IPS-15b (cell line): ENCODE measurements around the gene DCC.

Experiments used
- H3K27me3 ChIP-seq: one replicate; pipeline ENCODE4 v1.6.1; 2013; ENCODE audit warnings: low read length; ENCODE audit not compliant: control insufficient read depth, insufficient read depth
- H3K36me3 ChIP-seq: one replicate; pipeline ENCODE4 v1.6.1; 2013; ENCODE audit warnings: low read length; ENCODE audit not compliant: control insufficient read depth, insufficient read depth
- H3K4me1 ChIP-seq: one replicate; pipeline ENCODE4 v1.6.1; 2013; ENCODE audit warnings: mild to moderate bottlenecking, low read length; ENCODE audit not compliant: control insufficient read depth, insufficient read depth
- H3K4me3 ChIP-seq: one replicate; pipeline ENCODE4 v1.5.1; 2013; ENCODE audit warnings: low read depth, low read length
- H3K9ac ChIP-seq: one replicate; pipeline ENCODE4 v1.6.1; 2013; ENCODE audit warnings: low read depth, mild to moderate bottlenecking, low read length
- H3K9me3 ChIP-seq: one replicate; pipeline ENCODE4 v1.6.1; 2013; ENCODE audit warnings: mild to moderate bottlenecking, low read length; ENCODE audit not compliant: control insufficient read depth, insufficient read depth

Gene DCC, protein sequence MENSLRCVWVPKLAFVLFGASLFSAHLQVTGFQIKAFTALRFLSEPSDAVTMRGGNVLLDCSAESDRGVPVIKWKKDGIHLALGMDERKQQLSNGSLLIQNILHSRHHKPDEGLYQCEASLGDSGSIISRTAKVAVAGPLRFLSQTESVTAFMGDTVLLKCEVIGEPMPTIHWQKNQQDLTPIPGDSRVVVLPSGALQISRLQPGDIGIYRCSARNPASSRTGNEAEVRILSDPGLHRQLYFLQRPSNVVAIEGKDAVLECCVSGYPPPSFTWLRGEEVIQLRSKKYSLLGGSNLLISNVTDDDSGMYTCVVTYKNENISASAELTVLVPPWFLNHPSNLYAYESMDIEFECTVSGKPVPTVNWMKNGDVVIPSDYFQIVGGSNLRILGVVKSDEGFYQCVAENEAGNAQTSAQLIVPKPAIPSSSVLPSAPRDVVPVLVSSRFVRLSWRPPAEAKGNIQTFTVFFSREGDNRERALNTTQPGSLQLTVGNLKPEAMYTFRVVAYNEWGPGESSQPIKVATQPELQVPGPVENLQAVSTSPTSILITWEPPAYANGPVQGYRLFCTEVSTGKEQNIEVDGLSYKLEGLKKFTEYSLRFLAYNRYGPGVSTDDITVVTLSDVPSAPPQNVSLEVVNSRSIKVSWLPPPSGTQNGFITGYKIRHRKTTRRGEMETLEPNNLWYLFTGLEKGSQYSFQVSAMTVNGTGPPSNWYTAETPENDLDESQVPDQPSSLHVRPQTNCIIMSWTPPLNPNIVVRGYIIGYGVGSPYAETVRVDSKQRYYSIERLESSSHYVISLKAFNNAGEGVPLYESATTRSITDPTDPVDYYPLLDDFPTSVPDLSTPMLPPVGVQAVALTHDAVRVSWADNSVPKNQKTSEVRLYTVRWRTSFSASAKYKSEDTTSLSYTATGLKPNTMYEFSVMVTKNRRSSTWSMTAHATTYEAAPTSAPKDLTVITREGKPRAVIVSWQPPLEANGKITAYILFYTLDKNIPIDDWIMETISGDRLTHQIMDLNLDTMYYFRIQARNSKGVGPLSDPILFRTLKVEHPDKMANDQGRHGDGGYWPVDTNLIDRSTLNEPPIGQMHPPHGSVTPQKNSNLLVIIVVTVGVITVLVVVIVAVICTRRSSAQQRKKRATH (N-terminal part only)

DNA sequence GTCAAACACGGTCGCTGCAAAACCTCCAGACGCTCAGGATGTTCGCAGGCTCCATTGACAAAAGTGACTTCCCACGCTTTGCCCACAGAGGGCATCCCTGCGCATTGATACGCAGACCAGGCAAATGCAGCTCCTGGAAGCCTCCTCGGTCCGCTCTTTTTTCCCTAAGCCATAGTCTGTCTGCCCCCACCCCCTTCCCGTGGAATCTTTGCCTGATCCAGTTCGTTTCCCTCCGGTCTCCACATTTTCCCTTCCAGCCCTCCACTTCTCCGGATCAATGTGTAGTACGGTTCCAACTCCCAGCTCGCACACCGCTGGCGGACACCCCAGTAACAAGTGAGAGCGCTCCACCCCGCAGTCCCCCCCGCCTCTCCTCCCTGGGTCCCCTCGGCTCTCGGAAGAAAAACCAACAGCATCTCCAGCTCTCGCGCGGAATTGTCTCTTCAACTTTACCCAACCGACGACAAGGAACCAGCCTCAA, at the start of gene DCC:
DCC (plus strand) TSS at position 307 of the 481 bp plus-strand sequence. CDS start 591 bp downstream, outside the sequence.
- H3K9me3 ChIP-seq = no peaks in the 10 kb centered on the region
- no peaks in the 10 kb centered on the region for H3K4me1 ChIP-seq
- H3K27me3 ChIP-seq = peaks cover 50% of the 10 kb centered on the region
- H3K4me3 ChIP-seq = peak within 1 kb of the TSS; percentile 70
- no peak within 1 kb of the TSS for H3K9ac ChIP-seq
- H3K36me3 ChIP-seq = no peaks in the 10 kb centered on the region

DNA sequence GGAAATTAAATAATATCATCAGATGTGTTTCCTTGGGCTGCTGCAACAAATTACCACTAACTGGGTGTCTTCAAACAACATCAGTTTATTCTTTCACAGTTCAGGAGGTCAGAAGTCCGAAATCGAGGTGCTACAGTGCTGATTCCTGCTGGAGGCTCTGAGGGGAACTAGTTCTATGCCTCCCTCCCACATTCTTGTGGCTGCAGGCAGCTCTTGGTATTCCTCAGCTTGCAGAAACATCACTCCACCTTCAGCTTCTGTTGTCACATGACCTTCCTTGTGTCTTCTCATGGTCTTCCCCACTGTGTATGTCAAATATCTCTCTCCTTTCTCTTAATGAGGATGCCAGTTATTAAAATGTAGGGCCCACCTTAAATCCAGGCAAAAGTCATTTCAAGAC, 29.3 kb upstream of the DCC start:
- H3K4me3 ChIP-seq = no peak overlapping the region
- peaks cover 6% of the 10 kb centered on the region for H3K4me1 ChIP-seq
- no peaks in the 10 kb centered on the region for H3K36me3 ChIP-seq
- no peaks in the 10 kb centered on the region for H3K27me3 ChIP-seq
- H3K9ac ChIP-seq = no peak overlapping the region
- no peaks in the 10 kb centered on the region for H3K9me3 ChIP-seq

DNA sequence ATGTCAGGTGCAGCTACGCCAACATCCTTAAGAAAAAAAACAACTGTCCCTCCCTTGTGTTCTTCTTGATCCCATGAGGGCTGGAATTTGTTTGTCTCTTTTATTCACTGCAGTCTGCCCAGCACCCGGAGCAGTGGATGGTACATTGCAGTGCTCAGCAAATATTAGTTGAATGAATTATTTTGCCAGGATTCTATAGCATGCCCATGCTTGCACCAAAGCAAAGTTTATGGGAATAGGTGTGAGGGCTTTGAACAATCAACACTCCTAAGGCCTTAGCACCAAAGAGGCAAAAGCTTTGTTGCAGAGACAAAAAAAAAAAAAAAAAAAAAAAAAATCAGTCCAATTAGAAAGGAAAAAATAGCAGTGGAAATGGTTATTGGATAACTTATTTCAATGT, 28.7 kb upstream of the DCC start:
- Histone ChIP-seq H3K4me1 (peaks cover 6% of the 10 kb centered on the region), H3K36me3 (no peaks in the 10 kb centered on the region), H3K9me3 (no peaks in the 10 kb centered on the region), H3K9ac (no peak overlapping the region), H3K4me3 (no peak overlapping the region), H3K27me3 (no peaks in the 10 kb centered on the region)

DNA sequence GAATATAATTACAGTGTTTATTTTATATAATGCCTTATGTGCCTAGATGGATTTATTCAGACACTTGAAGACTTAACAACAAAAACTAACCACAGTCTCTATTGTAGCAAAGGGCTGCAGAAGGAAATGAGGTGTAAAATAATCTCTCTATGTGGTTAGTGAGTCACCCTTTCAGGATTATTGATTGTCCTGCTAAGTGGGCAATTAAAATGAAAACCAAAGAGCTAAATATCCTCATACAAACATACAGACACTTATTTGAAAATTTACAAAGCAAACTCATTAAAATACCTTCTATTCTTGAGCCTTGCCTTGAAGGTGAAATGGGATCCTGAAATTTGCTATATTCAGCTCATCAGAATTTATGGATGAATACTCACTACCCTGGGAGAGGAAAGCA, 27.7 kb upstream of the DCC start:
- Histone ChIP-seq H3K4me1 (peaks cover 6% of the 10 kb centered on the region), H3K9ac (no peak overlapping the region), H3K4me3 (no peak overlapping the region), H3K27me3 (no peaks in the 10 kb centered on the region), H3K36me3 (no peaks in the 10 kb centered on the region), H3K9me3 (no peaks in the 10 kb centered on the region)

DNA sequence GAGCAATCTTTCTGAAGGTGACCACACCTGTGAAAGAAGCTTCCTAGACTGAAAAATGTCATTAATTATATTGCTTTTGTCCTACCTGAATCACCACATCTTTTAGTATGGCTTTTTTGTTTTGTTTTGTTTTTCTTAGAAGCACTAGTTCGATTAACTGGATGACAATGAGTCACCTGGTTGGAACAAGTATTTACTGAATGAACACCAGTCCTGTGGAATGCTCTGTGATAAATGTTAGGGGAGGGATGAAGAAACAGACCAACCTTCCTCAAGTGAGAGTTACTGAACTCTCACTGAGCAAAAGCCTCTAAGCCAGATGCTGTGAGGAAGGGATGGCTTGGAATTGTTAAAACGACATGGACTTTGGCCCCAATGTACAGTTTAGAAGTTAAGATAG, 26.8 kb upstream of the DCC start:
- H3K9me3 ChIP-seq = no peaks in the 10 kb centered on the region
- H3K36me3 ChIP-seq = no peaks in the 10 kb centered on the region
- no peak overlapping the region for H3K4me3 ChIP-seq
- H3K27me3 ChIP-seq = no peaks in the 10 kb centered on the region
- H3K9ac ChIP-seq = no peak overlapping the region
- H3K4me1 ChIP-seq = peaks cover 6% of the 10 kb centered on the region

DNA sequence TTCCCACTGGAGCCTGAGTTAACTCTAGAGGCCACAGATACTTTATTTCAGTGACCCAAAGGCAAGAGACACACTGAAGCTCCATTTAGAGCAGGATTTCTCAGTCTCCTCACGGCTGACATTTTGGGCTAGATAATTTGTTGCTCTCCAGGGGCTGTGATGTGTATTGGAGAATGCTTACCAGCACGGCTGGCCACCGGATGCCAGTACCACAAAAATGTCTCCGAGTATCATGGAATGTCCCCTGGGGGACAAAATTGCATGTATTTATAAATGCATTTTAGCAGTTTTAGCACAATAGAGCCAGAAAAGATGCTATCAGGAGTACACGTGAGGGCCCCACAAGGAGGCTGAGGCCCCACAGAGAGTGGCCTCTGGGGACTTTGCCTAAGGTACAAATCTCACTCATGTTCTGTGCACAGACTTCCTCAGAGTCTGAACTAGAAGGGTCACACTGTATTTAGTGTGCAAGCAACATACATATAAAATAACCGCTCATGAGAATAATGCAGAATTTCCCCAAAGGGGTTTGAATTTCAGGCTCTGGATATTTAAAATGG, 20.5 kb upstream of the DCC start:
- no peaks in the 10 kb centered on the region for H3K36me3 ChIP-seq
- H3K9me3 ChIP-seq = no peaks in the 10 kb centered on the region
- H3K4me1 ChIP-seq = no peaks in the 10 kb centered on the region

DNA sequence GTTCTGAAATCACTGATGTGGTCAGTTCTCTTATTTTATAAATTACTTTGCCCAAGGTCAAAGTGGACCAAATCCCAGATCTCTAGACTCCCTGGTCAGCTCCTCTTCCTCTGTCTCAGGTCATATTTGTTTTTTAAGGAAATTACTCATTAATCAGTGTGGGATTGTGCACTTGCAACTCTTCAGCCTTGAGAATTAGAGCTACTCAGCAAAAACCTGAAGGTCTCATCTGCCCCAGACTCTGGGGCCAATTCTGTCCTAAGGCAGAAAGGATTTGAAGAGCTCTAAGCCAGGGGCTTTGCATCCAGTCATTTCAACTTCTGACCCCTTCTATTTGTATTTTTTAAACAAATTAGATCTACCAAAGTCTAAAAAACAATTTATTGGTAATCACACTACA, 17.7 kb upstream of the DCC start:
- H3K9me3 ChIP-seq = no peaks in the 10 kb centered on the region
- H3K9ac ChIP-seq = no peak overlapping the region
- no peaks in the 10 kb centered on the region for H3K27me3 ChIP-seq
- no peak overlapping the region for H3K4me3 ChIP-seq
- H3K36me3 ChIP-seq = no peaks in the 10 kb centered on the region
- H3K4me1 ChIP-seq = no peaks in the 10 kb centered on the region

More for the DNA sequence above, 20.5 kb upstream of the DCC start:
- H3K4me3 ChIP-seq = no peak overlapping the region
- H3K27me3 ChIP-seq = no peaks in the 10 kb centered on the region
- no peak overlapping the region for H3K9ac ChIP-seq

DNA sequence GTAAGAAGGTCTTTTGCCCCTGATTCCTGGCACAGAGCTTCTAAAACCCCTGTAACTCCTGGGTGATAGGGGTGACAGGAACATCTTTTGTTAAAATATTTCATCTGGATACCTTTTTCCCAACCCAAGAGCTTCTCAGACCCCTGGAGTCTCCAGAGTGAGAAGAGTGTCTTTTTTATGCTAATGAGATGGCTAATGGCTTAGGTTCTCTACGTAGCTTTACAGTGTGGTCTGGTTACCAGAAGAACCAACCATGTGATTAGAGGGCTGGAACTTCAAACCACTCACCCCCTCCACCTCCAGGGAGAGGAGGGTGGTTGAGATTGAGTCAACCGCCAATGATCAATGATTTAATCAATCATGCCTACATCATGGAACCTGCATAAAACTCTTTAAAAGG, 16.2 kb upstream of the DCC start:
- Histone ChIP-seq H3K4me3 (no peak overlapping the region), H3K4me1 (no peaks in the 10 kb centered on the region), H3K9ac (no peak overlapping the region), H3K36me3 (no peaks in the 10 kb centered on the region), H3K9me3 (no peaks in the 10 kb centered on the region), H3K27me3 (no peaks in the 10 kb centered on the region)

DNA sequence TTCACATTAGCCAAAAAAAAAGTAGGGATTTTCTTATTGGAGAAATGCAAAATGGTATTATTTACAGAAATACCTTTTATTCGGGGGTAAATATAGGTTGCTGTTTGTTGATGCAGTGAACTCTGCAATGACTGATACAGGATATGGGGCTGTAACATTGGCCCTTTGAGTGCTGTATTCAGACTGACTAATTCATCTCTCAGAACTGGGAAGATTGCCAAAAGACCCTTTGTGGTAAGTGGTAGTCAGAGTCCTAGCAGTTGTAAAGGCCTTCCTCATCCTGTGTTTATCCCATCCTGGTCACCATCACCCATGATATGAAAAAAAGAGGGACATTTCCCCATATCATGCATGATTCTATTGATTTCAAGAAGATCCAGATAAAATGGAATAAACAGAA, 14.0 kb upstream of the DCC start:
- H3K9ac ChIP-seq = no peak overlapping the region
- no peaks in the 10 kb centered on the region for H3K9me3 ChIP-seq
- H3K4me3 ChIP-seq = no peak overlapping the region
- no peaks in the 10 kb centered on the region for H3K4me1 ChIP-seq
- H3K27me3 ChIP-seq = no peaks in the 10 kb centered on the region
- no peaks in the 10 kb centered on the region for H3K36me3 ChIP-seq

DNA sequence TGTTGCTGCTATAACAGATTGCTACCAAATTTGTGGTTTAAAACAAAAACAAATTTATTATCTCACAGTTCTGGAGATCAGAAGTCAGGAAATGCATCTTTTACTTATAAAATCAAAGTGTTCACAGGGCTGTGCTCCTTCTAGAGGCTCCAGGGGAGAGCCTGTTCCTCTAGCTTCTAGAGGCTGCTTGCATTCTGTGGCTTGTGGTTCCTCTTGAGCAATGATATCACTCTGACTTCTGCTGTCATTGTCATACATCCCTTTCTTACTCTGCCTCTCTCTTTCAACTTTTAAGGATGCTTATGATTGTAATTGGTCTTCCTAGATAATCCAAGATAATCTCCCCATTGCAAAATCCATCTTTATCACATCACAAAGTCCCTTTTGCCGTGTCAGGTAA, 6.1 kb upstream of the DCC start:
- H3K9me3 ChIP-seq = no peaks in the 10 kb centered on the region
- no peak overlapping the region for H3K4me3 ChIP-seq

DNA sequence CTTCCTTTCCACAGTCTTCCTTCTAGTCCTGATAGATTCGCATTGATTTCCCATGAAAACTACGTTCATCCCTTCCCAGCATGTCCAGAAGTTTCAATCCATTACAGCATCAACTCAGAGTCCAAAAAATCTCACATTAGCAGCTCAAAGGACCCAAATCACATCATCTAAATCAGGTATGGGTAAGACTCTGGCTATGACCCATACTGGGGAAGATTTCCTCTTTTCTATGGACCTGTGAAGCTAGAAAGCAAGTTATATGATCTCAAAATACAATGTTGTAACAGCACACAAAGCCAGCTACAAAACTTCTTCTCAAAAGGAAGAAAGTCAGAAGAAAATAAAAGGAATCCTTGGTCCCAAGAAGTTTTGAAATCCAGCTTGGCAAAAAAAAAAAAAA, 5.7 kb upstream of the DCC start:
- no peaks in the 10 kb centered on the region for H3K4me1 ChIP-seq

More for the DNA sequence above, 6.1 kb upstream of the DCC start:
- H3K27me3 ChIP-seq = peaks cover 11% of the 10 kb centered on the region
- H3K9ac ChIP-seq = no peak overlapping the region
- no peaks in the 10 kb centered on the region for H3K36me3 ChIP-seq
- H3K4me1 ChIP-seq = no peaks in the 10 kb centered on the region

More for the DNA sequence above, 5.7 kb upstream of the DCC start:
- H3K9ac ChIP-seq = no peak overlapping the region
- peaks cover 16% of the 10 kb centered on the region for H3K27me3 ChIP-seq
- no peaks in the 10 kb centered on the region for H3K36me3 ChIP-seq
- no peaks in the 10 kb centered on the region for H3K9me3 ChIP-seq
- no peak overlapping the region for H3K4me3 ChIP-seq
